Fibroblast of the aortic adventitia (primary cell): Measurements from ENCODE around the gene TSPAN14. TPM values are rescaled to one million over a fixed set of nuclear protein-coding genes. Genes with fewer than 3 reads are reported as not detected.

Experiments
- DNase-seq: peaks from one replicate; pipeline ENCODE4 v3.0.0-alpha.2; 2010; ENCODE audit warnings: low read depth
- H3K4me3 ChIP-seq: 2 replicates; pipeline ENCODE4 v1.5.1; 2011; ENCODE audit warnings: low read depth, mild to moderate bottlenecking, control low read depth, low read length, moderate library complexity
- total RNA-seq: library from RNA; depleted of rRNA; stranded (reverse); fragments of >200 nt; gene quantifications from 2 replicates; pipeline ENCODE4 v1.2.3, GENCODE V29; 2012; ENCODE audit warnings: low replicate concordance
- TF ChIP-seq, protein P1 (sequence below): IDR thresholded peaks from 2 replicates; pipeline ENCODE4 v1.5.1; 2011; ENCODE audit warnings: mild to moderate bottlenecking, low read length, control low read depth, inconsistent platforms; ENCODE audit not compliant: insufficient read depth

Gene TSPAN14
- total RNA-seq, 1 donor = 21.3 TPM

DNA sequence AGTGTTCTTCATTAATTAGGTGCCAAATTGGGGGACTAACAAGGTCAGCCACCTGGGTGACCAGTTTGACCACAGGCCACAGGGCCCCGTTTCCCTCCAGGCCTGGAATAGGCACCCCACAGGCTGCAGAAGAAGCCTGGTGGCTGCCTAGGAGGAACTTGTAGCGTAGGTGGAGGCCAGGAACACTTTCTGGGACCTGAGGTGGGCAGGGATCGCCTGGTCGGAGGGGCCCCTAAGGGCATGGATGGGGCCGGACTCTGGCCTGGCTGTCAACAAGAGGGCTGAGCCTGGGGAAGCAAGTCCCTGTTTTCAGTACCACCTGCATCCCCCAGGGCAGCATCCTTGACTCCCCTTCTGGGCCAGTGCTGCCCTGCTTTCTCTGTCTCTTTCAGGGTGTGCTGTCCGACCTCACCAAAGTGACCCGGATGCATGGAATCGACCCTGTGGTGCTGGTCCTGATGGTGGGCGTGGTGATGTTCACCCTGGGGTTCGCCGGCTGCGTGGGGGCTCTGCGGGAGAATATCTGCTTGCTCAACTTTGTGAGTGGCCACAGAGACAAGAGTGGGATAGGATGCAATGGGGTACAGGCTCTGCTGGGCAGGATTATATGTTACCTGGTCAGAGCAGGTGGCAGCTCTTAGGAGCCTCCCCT, 52.9 kb downstream of the TSPAN14 start:
- DNase-seq = no peak
- no peak overlapping the region for H3K4me3 ChIP-seq

DNA sequence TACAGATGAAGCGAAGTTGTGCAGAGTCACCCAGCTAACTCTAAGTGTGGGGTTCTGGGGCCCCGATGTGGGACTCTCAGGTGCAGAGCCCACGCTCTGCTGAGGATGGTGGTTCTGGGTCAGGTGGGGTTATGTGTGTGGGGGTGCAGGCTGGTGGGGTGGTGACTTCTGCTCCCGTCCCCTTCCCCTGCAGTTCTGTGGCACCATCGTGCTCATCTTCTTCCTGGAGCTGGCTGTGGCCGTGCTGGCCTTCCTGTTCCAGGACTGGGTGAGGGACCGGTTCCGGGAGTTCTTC, 54.9 kb downstream of the TSPAN14 start:
- H3K4me3 ChIP-seq = no peak overlapping the region
- TF ChIP-seq, protein P1, sequence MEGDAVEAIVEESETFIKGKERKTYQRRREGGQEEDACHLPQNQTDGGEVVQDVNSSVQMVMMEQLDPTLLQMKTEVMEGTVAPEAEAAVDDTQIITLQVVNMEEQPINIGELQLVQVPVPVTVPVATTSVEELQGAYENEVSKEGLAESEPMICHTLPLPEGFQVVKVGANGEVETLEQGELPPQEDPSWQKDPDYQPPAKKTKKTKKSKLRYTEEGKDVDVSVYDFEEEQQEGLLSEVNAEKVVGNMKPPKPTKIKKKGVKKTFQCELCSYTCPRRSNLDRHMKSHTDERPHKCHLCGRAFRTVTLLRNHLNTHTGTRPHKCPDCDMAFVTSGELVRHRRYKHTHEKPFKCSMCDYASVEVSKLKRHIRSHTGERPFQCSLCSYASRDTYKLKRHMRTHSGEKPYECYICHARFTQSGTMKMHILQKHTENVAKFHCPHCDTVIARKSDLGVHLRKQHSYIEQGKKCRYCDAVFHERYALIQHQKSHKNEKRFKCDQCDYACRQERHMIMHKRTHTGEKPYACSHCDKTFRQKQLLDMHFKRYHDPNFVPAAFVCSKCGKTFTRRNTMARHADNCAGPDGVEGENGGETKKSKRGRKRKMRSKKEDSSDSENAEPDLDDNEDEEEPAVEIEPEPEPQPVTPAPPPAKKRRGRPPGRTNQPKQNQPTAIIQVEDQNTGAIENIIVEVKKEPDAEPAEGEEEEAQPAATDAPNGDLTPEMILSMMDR = no peak
- no peak for DNase-seq

More for the DNA sequence above, 52.9 kb downstream of the TSPAN14 start:
- TF ChIP-seq, protein P1 = no peak

DNA sequence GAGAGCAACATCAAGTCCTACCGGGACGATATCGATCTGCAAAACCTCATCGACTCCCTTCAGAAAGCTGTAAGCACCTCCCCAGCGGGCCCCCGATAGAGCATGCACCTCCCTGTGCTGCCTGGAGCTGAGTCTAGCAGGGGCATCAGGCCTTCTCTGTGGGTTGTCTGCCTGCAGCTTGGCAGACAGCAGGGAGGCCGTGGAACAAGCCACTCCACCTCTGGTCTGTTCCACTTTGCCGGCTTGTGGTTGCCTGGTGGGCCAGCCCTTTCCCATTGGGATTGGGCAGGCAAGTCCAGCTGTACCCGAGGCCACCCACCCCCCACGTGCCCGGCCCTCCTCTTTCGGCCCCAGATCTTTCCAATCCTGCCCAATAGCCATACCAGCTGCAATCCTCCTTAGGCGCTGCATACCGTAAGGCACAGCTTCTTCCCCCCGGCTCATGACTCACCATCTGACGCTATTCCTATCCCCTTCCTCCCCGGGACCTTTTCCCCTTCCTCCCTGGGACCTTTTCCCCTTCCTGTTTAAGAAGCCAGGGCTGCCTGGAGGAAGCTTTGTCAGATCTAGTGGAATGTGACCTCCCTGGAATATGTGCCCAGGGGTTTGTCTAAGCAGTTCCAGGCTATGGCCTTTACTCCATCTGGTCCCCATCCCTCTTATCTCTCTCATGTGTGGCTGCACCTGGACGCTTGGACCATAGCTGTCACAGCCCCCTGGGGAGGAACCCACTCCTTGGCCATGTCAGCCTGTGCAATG, 55.5 kb downstream of the TSPAN14 start:
- H3K4me3 ChIP-seq = no peak overlapping the region
- DNase-seq = peak; percentile 60
- TF ChIP-seq, protein P1 = no peak

DNA sequence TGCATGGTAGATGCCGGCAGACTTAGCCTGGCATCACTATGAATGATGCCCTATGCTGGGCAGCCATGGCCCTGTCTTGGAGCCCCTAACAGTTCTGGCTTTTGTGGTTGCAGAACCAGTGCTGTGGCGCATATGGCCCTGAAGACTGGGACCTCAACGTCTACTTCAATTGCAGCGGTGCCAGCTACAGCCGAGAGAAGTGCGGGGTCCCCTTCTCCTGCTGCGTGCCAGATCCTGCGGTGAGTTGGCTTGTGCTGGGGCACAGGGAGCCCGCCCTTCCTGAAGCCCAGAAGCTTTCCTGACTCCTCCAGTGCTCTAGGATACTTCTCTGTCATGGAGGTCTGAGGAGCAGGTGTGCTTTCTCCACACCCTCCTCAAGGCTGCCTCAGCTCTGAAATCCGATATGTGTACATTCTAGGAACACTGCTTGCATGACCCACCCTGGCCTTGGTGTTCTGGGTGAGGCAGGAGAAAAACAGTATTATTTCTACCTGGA, 58.0 kb downstream of the TSPAN14 start:
- TF ChIP-seq, protein P1 = no peak
- H3K4me3 ChIP-seq = no peak overlapping the region
- DNase-seq = no peak

DNA sequence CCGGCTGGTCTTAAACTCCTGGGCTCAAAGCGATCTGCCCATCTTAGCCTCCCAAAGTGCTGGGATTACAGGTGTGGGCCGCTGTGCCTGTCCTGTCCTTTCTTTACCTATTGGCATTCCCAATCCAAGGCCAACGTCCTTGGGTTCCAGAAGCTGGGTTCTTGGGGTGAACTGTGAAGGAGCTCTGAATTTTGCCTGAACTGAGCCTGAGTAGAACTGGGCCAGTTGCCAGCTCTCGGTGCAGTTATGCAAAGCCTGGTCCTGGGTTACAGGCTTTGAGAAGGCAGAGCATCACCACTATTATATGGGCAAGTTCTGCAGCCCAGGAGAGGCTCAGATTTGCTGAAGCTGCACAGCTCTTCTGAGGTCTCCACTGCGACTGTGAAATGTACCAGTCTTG, 59.0 kb downstream of the TSPAN14 start:
- H3K4me3 ChIP-seq = no peak overlapping the region
- TF ChIP-seq, protein P1 = no peak
- no peak for DNase-seq

DNA sequence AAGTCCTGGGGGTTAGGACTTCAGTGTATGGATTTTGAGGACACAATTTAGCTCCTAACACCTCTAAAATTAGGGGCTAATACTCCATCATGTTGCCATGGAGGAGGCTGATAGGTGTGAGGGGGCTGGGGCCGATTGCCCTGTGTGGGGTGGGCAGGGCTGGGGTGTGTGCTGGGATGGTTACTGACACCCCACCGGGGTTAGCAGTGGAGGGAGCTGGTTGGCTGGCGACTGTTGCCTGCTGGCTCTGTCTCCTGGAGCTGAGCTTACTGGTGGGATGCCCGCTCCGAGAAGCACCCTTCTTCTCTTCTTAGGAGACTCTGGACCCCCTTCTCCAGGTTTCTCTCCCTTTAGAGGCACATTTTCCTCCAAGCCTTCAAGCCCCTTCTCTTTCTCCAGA, 61.4 kb downstream of the TSPAN14 start:
- DNase-seq = no peak
- TF ChIP-seq, protein P1 = no peak
- H3K4me3 ChIP-seq = no peak overlapping the region
